Amniotic epithelial cell (primary cell): ENCODE measurements around the gene ZIC4.

Experiments
- DNase-seq: peaks from one replicate; pipeline ENCODE4 v3.0.0-alpha.2; 2010; ENCODE audit warnings: low read depth

ZIC4 gene

DNA sequence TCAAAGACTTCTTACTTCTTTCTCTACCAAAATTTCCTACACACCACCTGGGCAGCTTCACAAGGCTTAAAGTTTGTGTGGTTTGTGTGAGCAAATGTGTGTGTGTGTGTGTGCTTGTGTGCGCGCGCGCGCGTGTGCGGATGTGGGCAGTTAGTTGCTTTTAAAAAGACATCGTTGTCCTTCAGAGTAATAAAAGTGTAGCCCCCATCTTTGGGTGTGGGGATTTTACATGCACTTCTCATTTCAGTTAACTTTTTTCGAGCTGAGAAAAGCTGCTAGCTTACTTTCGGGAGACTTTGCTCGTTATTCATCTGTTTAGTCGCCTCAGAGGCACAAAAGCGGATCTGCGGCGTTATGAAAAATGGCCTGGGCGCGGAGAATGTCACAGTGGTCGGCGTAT lies 36.0 kb downstream of the ZIC4 start:
- no peak for DNase-seq

DNA sequence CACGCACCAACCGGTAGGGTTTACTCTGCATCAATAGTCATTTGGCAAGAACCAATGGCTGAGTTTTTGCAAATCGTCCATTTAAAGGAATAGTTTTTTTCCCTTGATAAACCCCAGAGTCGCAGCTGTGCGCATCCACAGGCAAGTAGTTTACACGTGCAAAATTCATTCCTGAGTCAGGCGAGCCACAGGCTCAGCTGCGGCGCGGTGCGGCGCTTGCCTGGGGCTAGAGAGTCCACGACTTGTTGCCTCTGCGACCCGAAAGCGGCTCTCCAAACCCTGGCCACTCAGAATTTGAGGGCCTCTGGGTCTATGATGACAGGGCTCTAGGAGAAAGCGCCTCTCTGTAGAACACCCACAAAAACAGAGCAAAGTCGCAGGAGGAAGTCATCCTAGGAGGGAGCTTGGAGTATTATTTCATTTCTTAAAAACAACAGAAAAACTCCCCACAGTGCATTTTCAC lies 36.7 kb downstream of the ZIC4 start:
- no peak for DNase-seq

DNA sequence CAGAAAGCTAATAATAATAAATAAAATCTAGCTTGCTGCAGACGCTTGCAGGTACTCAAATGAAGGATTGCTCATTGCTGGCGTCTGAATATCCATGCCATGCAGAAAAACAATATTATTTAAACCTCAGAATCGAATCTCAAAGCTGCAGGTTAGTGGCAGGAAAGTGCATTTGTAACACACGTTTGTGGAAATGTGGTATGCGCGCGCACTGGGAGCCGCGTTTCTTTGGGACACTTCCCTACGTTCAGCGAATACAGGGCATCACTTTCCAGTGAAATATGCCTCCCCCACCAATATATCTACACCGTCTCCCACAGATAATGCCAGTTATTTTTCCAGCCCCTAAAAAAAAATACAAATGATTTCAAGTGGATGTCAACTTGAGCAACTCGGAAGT lies 37.1 kb downstream of the ZIC4 start:
- no peak for DNase-seq

DNA sequence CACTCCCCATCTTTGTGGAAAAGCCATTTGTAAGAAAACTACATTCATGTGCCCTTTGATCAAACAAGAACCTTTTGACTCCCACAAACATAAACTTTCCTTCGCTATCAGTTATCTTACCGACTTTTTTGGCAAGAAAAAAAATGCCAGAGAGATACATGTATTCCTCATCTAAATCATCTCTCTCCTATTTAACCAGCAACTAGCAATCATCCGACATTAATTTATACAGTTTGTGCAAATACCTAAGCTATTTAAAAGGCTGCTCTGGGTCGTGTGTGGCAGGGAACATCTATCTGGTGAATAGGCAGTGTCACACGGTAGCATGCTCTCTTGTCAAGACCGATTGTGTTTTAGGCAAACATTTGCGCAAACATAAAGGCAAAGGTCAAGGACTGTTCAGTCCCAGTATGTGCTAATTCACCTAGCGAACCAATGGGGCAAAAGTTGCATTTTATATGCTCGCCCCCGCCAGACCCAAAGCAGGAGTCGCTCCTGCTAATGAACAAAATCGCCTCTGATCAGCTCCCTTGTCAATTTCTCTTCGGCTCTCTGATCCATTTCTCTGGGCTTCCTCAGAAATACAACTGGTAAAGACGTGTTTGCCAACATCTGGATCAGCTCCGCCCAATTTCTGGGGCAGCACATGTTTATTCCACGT lies 37.7 kb downstream of the ZIC4 start:
- DNase-seq, result no peak

DNA sequence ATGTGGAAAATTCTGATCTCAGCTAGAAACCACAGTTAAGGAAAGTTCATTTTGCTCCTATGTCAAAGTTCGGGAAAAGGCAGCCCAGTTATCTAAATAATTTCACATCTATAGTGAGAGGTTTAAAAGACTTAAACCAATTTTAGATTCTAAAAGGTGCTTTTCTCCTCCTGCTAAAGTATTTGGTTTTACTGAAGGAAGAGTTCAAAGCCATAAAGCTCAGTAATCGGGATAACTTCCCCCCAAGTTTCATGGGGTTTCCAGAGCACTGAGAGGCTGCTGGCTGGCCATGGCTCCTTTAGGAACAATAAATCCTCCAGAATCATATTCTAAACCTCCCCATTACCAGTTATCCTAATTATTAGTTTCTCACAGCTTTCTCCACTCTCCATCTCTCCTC lies 38.2 kb downstream of the ZIC4 start:
- DNase-seq, result no peak

DNA sequence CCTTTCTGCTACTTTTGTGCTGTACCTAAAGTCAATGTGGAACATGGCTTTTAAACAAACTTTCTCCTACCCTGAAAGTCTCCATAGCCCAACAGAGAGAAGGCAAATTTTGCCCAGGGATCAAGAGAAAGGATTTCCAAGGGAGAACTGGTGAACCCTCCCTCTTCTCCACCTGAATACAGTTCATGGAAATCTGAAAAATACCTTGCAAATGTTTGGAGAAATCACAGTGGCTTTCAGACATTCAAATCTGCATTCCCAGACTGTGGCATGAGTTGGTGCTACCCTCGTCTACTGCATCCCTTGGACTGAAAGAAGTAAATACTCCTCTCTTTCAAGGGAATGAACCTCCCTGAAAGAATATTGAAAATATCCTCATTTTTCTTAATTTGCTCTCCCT lies 38.7 kb downstream of the ZIC4 start:
- DNase-seq, result no peak

DNA sequence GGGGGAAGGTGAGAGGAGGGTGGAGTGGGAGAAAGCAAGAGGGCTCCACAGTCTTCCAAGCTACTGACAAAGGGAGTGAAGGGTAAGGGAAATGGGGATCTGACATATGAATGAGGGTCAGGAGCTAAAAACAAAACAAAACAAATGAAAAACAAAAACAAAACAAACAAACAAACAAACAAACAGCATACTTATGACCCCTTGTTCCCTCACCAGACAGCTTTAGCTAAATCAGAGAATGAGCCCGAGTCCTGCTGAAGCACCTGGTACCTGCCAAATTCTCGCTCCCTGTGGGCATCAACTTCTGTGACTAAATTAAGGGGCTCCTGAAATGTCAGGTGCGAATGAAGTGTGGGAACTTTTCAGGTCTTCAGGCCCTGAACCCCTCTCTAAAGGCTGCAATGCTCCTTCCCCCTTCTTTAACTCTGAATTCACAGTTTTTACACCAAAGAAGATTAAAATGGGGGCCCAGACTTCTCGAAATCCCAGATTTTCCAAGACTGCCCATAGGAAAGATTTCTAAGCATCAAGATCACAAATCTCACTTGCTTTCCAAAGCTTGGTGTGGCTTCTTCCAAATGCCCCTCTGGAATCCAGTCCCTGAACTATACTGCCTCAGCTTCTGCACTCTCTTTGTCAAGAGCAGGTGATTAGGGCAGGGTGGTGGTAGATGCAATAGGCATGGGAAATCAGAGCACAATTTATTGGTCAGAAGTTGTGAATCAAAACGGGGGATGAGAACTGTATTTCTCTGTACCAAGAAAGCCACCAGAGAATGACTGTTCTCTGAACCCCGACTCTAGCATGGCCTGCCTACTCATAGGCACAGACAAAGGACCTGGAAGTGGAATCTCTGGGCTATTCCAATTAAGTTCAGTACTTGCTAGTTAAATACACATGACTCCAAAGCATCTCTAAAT lies 40.9 kb downstream of the ZIC4 start:
- no peak for DNase-seq

DNA sequence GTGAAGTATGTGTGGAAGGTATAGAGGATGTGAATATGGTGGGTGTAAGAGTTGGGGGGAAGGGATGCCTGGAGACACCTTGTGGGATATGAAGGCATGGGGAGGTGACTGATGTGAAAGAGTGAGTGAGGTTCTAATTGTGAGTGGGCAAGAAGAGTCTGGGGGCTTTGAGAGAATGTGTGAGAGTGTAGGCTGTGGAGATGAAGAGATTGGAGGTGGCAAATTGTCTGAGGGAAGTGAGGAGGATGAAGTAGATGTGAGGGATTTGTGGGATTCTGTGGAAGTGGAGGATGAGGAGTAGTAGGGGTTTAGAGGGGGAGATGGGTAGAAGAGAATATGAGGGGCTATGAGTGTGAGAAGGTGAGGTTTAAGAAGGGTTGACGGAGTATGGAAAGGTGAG lies 41.6 kb downstream of the ZIC4 start:
- no peak for DNase-seq

DNA sequence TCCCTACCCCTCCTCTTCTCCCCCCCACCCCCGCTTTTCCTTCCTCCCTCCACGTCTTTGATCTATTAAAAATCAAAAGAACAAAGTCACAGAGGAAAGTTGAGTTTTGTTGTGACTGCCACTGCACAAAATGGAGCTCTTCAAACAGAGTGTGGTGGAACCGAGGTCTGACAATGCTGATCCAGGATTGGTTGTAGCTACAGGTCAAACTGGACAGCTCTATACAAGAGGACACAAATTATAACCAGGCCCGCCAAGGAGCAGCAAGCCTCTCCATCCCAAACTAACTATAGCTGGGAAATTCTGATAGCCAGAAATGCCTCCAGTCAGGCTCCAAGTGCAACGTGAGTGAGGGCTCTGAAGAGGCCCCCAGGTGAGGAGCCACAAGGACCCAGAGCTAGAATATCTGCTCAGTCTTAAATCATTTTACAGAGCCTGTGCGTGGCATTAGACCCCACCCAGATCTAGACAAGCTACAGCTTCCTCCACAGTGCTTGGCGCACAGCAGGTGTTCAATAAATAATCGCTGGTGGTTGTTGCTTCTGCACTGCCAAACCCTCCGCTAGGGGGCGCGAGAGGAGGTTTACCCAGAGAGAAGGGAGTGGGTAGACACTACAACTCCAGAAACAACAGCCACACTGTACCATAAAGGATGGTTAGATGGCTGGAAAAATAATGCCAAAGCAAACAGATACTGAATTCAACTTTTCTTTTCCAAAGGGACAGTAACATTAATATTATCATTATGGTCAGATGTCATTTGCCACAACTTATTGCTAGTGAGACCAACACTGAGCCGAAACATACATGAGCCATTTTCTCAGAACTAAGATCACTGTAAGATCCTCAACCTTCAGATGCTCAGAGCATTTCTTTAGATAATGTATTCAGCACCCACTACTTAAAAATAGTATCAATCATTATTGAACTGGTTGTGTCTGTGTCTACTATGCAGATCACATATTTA lies 44.6 kb downstream of the ZIC4 start:
- no peak for DNase-seq

DNA sequence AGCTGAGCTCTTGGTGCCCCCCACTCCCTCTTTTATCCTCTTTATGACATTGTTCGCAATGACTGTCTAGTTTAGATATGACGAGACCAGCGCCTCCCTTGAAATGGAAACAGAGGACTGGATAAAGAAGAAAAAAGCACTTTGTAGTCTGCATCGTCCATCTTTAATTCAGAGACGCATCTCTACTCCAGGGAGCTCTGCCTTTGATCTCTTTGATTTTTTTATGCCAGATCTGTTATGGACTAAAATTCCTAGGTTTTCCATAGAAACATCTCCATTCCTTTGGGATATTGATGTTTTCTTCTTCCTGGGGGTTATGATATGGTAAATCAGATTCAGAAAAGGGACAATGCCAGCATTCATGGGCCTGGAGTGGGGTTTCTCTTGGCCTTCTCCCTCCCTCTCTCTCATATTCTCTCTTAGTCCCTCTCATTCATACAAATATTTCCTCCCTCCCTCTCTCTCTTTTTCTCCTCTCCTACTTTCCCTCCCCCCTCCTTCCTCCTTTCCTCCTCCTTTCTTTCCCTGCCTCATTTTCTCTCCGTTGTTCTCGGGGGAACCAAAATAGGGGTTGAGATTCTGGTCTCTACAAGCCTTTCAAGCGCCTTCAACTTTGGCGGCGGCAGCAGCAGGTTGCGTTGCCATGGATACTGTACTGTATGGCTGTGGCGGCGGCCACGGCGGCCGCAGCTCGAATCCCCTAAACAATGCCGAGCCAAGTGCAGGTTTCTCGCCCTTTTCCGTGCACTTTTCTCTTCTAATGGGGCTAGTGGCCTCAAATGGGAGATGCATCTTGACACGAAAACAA lies 45.5 kb downstream of the ZIC4 start:
- DNase-seq, result no peak

DNA sequence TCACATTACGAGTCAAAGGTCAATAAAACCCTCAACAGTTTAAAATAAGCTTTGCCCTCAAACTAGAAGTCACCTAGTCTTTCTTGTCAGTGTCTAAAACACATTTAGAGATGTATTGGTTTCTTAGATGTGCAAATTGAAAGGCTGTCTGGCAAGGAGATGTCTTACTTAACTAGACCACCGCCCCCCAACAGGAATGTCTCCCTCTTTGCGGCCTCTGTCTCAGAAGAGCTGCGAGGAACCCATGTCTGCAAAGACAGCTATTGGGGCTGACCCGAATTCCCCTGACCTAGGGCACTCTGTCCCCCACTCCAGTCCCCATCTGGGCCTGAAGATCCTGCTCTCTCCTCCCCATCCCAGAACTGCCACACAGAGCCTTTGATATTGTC lies 46.3 kb downstream of the ZIC4 start:
- DNase-seq, result no peak

DNA sequence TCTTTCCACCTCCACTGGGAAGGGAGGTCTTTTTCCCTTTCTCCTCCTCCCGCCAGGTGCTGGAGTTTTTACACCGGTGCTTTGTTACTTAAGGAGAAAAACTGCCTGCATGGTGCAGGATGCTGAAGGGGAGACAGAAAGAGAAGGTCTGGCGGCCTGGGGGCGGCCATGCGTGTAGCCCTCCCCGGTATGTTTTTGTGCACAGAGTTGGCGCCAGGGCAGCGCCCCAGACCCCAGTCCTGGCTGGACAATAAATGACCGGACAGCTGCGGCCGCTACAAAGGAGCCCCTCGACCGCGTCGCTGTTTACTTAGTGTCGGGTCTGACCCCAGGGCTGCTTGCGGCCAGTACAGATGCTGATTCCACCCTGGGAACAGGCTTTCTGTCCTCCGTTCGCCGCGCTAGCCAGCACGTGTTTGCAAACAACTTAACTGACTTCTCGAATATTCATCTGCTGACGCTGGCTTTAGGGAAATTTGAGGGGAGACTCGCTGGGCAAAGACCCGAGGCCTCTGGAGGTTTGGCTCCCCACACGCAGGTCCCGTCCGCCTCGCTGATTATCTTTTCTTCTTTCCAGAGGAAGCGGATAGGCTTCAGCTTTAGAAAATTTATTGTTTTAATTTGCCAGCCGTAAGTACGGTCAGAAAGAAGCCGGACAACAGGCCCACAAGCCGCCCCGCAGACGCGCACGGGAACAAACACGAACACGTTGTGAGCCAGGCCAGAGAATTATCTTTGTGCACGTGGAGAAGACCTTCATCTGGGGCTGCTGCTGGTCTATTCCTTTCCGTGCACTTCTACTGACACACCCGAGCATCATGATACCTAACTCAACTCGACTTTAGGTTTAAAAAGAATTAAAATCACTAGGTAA lies 46.9 kb downstream of the ZIC4 start:
- no peak for DNase-seq

DNA sequence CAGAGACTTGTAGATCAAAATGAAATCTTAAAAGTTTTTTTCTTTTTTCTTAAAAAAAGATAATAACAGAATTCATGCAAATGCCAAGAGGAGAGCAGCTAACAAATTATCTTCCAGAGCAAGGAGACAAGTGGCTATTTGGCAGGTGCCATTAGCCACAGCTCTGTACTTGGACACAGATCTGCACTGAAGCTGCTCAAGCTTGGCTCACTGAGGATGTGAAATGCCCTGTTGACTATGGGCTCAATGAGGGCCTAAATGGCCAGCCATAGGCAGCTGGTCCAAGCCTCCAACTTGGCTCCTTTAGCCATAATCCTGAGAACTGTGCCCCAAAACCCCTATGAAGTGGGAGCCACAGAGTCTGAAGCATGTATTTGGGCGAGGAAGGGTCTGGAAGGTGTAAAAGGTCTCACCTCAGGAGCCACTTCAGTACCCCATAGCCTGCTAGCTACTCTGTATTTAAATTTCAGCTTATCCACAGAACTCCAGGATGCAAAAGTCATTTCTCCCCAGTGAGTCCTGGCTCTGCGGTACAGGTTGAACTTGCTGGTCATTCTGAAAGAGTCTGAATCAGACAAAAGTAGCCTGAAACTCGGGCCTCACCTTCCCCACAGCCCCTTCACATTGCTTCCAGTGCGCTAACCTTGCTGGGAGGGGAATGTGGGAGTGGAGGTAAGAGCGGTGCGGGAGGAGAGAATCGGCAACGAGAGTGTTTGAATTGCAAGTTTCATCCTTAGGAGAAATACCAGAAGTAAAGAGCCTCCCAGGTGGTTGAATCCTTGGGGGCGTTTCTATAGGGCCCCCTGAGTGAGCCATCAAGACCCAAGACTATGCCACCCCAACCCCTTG lies 48.0 kb downstream of the ZIC4 start:
- no peak for DNase-seq

DNA sequence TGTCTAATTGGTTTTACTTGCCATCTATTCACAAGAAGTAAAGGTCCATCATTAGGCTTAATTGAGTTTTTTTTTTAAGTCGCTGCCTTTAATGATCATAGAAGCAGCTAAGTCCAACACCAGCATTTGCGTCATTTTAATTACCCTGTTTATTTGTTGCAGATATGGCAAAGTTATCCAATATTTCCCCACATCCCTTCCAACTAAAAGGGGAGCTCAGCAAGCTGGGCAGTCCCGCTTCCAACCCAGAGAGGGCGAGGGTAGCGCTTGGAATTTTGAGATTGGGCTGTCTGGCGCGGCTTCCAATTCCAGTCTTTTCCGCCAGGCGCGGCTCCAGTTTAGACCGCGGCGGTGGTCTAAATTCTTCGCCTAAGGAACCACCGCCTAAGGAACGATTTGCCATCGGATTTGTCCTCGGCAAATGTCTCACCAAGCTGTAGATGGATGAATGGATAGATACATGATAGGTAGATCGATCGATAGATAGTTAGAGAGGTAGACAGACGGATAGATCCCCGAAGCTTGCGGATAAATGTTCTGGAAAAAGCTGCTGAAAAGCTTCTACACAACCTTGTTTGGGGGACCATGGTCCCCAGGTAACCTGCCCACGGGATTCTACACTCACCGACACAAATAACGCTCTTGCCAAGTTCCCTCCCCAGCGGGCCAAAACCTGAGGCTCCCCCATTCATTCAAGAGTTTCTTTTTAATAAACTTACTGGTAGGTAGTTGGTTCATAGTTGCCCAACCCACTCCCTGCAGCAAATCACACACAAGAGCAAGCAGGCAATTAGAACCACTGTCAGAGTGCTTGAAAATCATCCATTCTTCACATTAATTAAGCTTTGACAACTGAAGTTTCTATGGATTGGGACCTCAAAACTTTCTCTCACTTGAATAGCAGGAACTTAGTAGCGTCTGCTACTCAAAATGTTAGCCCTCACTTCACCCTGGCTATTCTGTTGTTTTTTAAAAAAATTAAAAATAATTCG lies 49.1 kb downstream of the ZIC4 start:
- no peak for DNase-seq

DNA sequence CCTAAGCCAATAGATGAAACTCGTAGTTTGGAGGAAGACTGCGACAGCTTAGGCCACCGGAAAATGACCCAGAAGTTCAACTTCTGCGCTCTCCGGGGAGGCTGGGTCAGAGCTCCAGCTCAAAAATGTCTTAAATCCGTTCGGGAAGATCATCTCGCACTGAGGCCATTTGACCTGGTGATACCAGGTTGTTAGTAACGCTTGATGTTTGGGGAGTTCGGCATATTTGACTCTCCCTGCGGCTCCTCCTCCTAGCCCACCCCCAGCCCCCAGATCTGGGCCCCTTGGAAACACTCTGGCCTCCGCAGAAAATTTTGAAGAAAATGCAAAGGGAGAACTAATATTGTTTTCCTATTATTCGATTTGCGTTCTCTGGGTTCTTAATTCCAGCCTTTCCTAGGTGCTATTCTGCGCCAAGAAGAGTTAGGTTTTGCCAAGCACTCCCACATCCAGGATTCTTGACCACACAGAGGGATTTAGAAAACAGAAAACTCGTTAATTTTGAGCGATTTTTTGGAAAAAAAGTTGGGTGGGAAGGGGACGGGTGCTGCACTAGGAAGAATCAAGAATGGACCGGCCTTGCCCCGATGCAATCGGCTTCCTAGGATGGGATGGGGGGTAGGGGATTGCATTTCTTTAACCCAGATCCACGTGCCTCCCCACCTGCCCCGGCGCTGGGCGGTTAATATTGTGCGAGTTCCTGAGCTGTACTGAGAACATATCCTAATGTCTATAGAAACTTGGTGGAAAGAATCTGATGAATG lies 50.0 kb downstream of the ZIC4 start:
- no peak for DNase-seq

DNA sequence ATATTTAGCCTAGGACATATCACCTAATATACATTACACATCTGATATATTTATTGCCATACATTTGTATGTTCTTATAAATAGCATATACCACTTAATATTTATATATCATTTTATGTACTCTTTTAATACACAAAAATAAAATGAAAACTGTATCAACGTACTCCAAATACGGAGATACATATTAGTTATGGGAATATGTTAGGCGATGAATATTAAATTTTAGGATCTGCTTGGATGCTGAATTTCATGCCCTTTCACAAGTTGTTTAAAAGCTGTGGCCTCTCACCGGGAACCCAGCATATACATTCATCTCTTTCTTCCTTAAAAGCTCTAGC lies 50.6 kb downstream of the ZIC4 start:
- DNase-seq, result no peak

DNA sequence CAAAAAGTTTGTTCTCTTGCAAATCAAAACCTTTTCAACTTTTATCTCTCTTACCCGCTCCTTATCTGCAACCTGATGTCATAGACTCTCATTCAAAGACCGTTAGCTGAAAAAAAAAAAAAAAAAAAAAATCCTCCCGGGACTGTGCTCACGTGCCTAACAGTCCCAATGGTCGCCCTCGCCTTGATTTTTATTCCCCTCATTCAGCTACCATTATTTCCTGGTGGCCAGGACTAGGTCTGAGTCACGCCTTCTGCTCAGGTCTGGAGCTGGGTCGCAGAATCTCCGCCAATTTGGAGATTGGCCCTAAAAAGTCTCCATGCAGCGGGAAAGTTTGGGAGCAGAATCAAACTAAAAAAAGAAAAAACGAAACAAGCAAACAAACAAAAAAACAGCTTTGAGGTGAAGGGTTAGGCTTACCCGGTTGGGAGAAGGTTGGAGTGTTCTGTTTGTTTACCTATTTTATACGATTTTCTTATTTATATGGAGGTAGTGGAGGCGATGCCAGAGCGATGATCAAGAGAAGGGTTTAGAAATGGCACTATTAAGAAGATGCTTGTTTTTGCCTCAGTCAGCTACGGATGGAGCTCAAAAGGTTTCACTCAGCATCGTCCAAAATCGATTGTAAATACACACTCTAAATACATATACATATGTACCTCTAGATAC lies 51.1 kb downstream of the ZIC4 start:
- no peak for DNase-seq
